Kidney (tissue), 14 donors: Measurements from ENCODE around the gene GM2A. TPM values are rescaled to one million over a fixed set of nuclear protein-coding genes. Genes with fewer than 3 reads are reported as not detected.

Experiments used
- DNase-seq, 5 donors: peaks; one replicate each; pipeline ENCODE4 v3.0.0-alpha.2; 2013 to 2020
- FAIRE-seq: peaks from 2 replicates; lab custom pipeline; 2012; peaks lifted over from hg19 to GRCh38; lab: Jason Lieb, UNC
- H3K27ac ChIP-seq, 2 donors: one replicate each; pipeline ENCODE4 v1.7.0; 2013; ENCODE audit warnings: low read depth in 2 of 2, low read length in 2 of 2, inconsistent platforms in 1 of 2
- H3K27me3 ChIP-seq: one replicate; pipeline ENCODE4 v1.7.1; 2013; ENCODE audit warnings: low read length, inconsistent platforms; ENCODE audit not compliant: control insufficient read depth, insufficient read depth
- H3K36me3 ChIP-seq, 3 donors: one replicate each; pipeline versions ENCODE4 v1.7.0 to v1.7.1; 2013; ENCODE audit warnings: low read length in 3 of 3, control low read depth in 1 of 3, inconsistent platforms in 1 of 3; ENCODE audit not compliant: insufficient read depth in 3 of 3, control insufficient read depth in 2 of 3
- H3K4me1 ChIP-seq, 3 donors: one replicate each; pipeline versions ENCODE4 v1.7.0 to v1.7.1; 2013; ENCODE audit warnings: low read length in 3 of 3, inconsistent platforms in 1 of 3, low read depth in 1 of 3; ENCODE audit not compliant: control insufficient read depth in 2 of 3, insufficient read depth in 2 of 3
- H3K4me3 ChIP-seq, 3 donors: one replicate each; pipeline versions ENCODE4 v1.7.0 to v1.8.1; 2013; ENCODE audit warnings: low read length in 3 of 3, control low read depth in 1 of 3, inconsistent platforms in 1 of 3
- H3K9ac ChIP-seq, 3 donors: one replicate each; pipeline versions ENCODE4 v1.7.0 to v1.7.1; 2013; ENCODE audit warnings: low read length in 3 of 3, control low read depth in 1 of 3, inconsistent platforms in 1 of 3
- H3K9me3 ChIP-seq, 3 donors: one replicate each; pipeline versions ENCODE4 v1.7.0 to v1.7.1; 2013; ENCODE audit warnings: low read length in 3 of 3, control low read depth in 1 of 3, inconsistent platforms in 1 of 3; ENCODE audit not compliant: control insufficient read depth in 2 of 3, insufficient read depth in 1 of 3
- CTCF ChIP-seq: IDR thresholded peaks from 3 replicates; pipeline ENCODE4 v1.5.1; 2012; ENCODE audit warnings: mild to moderate bottlenecking, moderate library complexity, borderline replicate concordance; ENCODE audit not compliant: insufficient read depth; ENCODE audit errors: extremely low read depth
- intact Hi-C: fragments of 100-400 bp; cut with DNase I; formaldehyde crosslinking; loops from one replicate; pipeline ENCODE4 v1.11.1; 2022
- polyA plus RNA-seq: library from polyadenylated mRNA; stranded (reverse); fragments of 350-450 nt; fragmentation: Illumina TruSeq; extraction: RNeasy Lipid Tissue Mini Kit (QIAGEN cat#74804); gene quantifications from one replicate; pipeline ENCODE4 v1.2.3, GENCODE V29; 2014; ENCODE audit warnings: low read depth, low replicate concordance; ENCODE audit not compliant: insufficient read depth
- total RNA-seq: library from RNA; stranded (reverse); fragmentation: NEBNext Ultra II Directional; extraction: Animal tissue kit (Norgen Biotek cat#: 25700); gene quantifications from one replicate; pipeline ENCODE4 v1.2.1, GENCODE V29; 2021
- donor health status: control.
- donor health status: control.
- donor health status: control.
- donor health status: control.
- donor health status: control.
- donor health status: DM: yes; HTN: yes; CAD: no.
- donor health status: Normal renal cell carcinoma (clear cell type).

The GM2A gene
- total and polyA plus RNA-seq, 2 donors from 2014 or later = 13.7 to 29.8 TPM

GRCh38 chr5:151244206-151244605 is 8.8 kb upstream of the GM2A start:
- no peak overlapping the region for H3K9ac ChIP-seq
- H3K36me3 ChIP-seq = no peaks in the 10 kb centered on the region
- intact Hi-C loops = no loop called here
- FAIRE-seq = no peak
- H3K4me3 ChIP-seq = no peak overlapping the region
- H3K9me3 ChIP-seq = no peaks in the 10 kb centered on the region
- H3K4me1 ChIP-seq = no peaks in the 10 kb centered on the region
- TF ChIP-seq CTCF = no peak
- no peaks in the 10 kb centered on the region for H3K27me3 ChIP-seq
- no peak overlapping the region for H3K27ac ChIP-seq
- no peak for DNase-seq

GRCh38 chr5:151245680-151246219 is 7.2 kb upstream of the GM2A start:
- intact Hi-C loops = no loop called here
- no peak for FAIRE-seq
- H3K27ac ChIP-seq = no peak overlapping the region
- H3K27me3 ChIP-seq = no peaks in the 10 kb centered on the region
- H3K9me3 ChIP-seq = no peaks in the 10 kb centered on the region
- no peak for TF ChIP-seq CTCF
- no peak overlapping the region for H3K9ac ChIP-seq
- H3K4me1 ChIP-seq = no peaks in the 10 kb centered on the region
- no peak overlapping the region for H3K4me3 ChIP-seq
- no peaks in the 10 kb centered on the region for H3K36me3 ChIP-seq
- DNase-seq = no peak

- Histone ChIP-seq H3K27me3 (no peaks in the 10 kb centered on the region), H3K27ac (no peak overlapping the region), H3K36me3 (no peaks in the 10 kb centered on the region), H3K4me1 (peaks cover 0 to 5% (median 4%) of the 10 kb centered on the region in 3 donors), H3K4me3 (no peak overlapping the region), H3K9me3 (no peaks in the 10 kb centered on the region), H3K9ac (no peak overlapping the region)
- no peak for TF ChIP-seq CTCF
- FAIRE-seq (no peak), DNase-seq (no peak)
- intact Hi-C loops = no loop called here
Observed at GRCh38 chr5:151248651-151249050, 4.3 kb upstream of the GM2A start.

GRCh38 chr5:151249281-151249680 is 3.7 kb upstream of the GM2A start:
- H3K4me3 ChIP-seq = no peak overlapping the region
- no peaks in the 10 kb centered on the region for H3K36me3 ChIP-seq
- no peak for FAIRE-seq
- H3K27ac ChIP-seq = no peak overlapping the region
- TF ChIP-seq CTCF = no peak
- no peaks in the 10 kb centered on the region for H3K27me3 ChIP-seq
- intact Hi-C loops = no loop called here
- peaks cover 0 to 10% (median 9%) of the 10 kb centered on the region in 3 donors for H3K4me1 ChIP-seq
- DNase-seq = no peak
- H3K9me3 ChIP-seq = no peaks in the 10 kb centered on the region
- H3K9ac ChIP-seq = no peak overlapping the region
